22Rv1 (cell line): ENCODE measurements around the gene TMEM200A.

Experiments used
- H3K27ac ChIP-seq: fragments of 450-650 bp; 2 replicates; pipeline ENCODE4 v1.5.1; 2017
- CTCF ChIP-seq: fragments of 450-650 bp; IDR thresholded peaks from 2 replicates; pipeline ENCODE4 v1.5.1; 2017; ENCODE audit warnings: mild to moderate bottlenecking
- ZFX ChIP-seq: fragments of 450-650 bp; IDR thresholded peaks from 2 replicates; pipeline ENCODE4 v1.6.1; 2017; ENCODE audit warnings: antibody characterized with exemption, borderline replicate concordance

TMEM200A gene

GRCh38 chr6:130385064-130385695 lies 19.4 kb downstream of the TMEM200A start:
- TF ChIP-seq CTCF, result no peak
- TF ChIP-seq ZFX, result no peak
- no peak overlapping the region for H3K27ac ChIP-seq

- no peak overlapping the region for H3K27ac ChIP-seq
- no peak for TF ChIP-seq ZFX
These were observed 23.3 kb downstream of the TMEM200A start for GRCh38 chr6:130389142-130389541.

GRCh38 chr6:130390890-130391289 lies 25.1 kb downstream of the TMEM200A start:
- no peak overlapping the region for H3K27ac ChIP-seq
- TF ChIP-seq CTCF (no peak), ZFX (no peak)

GRCh38 chr6:130393306-130393705 lies 27.5 kb downstream of the TMEM200A start:
- TF ChIP-seq ZFX (no peak), CTCF (no peak)
- no peak overlapping the region for H3K27ac ChIP-seq

GRCh38 chr6:130394246-130394645 lies 28.4 kb downstream of the TMEM200A start:
- H3K27ac ChIP-seq, result no peak overlapping the region
- TF ChIP-seq ZFX (no peak), CTCF (no peak)

- no peak for TF ChIP-seq ZFX
- no peak for TF ChIP-seq CTCF
- no peak overlapping the region for H3K27ac ChIP-seq
These were observed 29.3 kb downstream of the TMEM200A start for GRCh38 chr6:130395164-130395563.

- no peak for TF ChIP-seq ZFX
- TF ChIP-seq CTCF, result no peak
- H3K27ac ChIP-seq, result no peak overlapping the region
These were observed 30.9 kb downstream of the TMEM200A start for GRCh38 chr6:130396722-130397121.

GRCh38 chr6:130405549-130405948 lies 39.7 kb downstream of the TMEM200A start:
- H3K27ac ChIP-seq, result no peak overlapping the region
- TF ChIP-seq ZFX (no peak), CTCF (no peak)
